T47D (cell line): ENCODE data around the gene PTH2.

Experiments
- DNase-seq, 2 experiments: peaks; one replicate each; pipeline versions ENCODE4 v3.0.0 to v3.0.0-alpha.2; 2011 to 2012; ENCODE audit warnings: low read depth in 1 of 2, low spot score in 1 of 2
- JUND ChIP-seq: IDR thresholded peaks from 2 replicates; pipeline ENCODE4 v1.6.1; 2012; ENCODE audit warnings: low read depth
- in situ Hi-C: cut with HindIII; loops from 2 replicates; pipeline ENCODE4 v1.10.0; 2016; ENCODE audit warnings: low sequenced_read_pairs, low pct_unique_long_range_greater_than_20kb

The PTH2 gene

DNA sequence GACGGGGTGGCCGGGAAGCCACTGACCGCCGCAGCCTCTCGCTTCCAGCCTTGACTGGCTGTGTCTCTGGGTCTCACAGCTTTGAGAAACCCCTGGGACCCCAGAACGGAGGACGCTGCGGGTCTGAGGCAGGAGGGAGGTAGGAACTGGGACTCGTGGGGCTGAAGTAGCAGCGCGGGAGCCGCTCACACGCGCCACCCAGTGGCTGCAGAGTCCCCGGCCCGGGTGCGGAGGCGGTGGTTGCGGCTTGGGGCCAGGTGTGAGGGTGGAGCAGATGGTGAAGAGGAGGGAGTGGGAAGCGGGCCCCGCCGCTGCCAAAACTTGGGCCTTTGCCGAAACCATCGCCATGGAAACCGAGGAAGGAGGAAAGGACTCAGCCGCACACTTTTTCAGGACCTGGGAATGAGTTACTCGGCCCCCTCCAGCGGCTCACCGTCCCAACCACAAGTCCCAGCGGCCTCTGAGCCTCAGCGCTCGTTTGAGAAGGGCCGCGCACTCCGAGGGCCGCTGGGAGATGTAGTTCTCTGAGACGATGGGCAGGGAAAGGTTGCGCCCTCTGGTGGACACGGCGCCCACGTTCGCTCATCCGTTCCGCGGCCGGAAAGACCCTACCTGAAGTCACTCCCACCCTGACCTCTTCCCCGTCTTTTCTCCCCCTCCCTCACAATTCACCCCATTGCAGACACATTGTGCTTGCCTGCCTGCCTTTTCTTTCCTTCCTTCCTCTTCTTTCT is 20.3 kb upstream of the PTH2 start:
- peak; percentile 81 to 93 for DNase-seq
- in situ Hi-C loops = no loop called here
- TF ChIP-seq JUND = no peak

DNA sequence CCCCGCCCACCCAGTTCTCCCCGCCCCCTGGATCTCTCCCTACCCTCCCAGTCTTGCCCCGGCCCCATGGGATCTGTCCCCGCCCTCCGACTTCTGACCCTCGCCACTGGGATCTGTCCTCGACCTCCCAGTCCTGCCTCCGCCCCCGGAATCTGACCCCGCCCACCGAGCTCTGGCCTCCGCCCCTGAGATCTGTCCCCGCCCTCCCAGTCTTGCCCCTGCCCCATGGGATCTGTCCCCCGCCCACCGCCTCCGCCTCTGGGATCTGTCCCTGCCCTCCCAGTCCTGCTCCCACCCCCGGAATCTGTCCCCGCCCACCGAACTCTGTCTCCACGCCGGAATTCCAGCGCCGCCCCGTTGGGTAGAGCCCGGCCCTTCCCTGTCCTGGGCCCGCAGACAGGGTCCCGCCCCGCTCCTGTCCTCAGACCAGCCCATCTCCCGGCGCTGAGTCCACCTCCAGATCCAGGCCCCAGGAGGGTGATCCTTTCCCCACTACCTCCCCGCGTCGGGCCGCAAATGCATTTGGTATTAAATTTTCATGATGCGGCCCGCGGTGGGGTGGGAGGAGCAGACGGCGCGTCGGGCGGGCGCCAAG is 19.6 kb upstream of the PTH2 start:
- DNase-seq = peak; percentile 78 to 93
- in situ Hi-C loops = no loop called here
- no peak for TF ChIP-seq JUND

DNA sequence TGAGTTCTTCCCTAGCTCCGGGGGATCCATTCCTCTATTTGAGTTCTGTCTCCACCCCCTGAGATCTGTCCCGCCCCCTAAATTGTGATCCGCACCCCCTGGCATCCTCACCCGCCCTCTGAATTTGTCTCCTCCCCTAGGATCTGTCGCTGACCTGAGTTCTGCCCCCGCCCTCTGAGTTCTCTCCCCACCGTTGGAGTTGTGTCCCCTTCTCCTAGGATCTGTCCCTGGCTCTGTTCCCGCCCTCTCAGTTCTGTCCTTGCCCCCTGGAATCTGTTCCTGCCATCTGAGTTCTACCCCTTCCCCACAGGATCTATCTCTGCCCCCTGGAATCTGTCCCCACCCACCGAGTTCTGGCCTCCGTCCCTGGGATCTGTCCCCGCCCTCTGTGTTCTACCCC is 19.1 kb upstream of the PTH2 start:
- DNase-seq = peak in 1 of 2 experiments; percentile 39
- in situ Hi-C loops = no loop called here
- no peak for TF ChIP-seq JUND

DNA sequence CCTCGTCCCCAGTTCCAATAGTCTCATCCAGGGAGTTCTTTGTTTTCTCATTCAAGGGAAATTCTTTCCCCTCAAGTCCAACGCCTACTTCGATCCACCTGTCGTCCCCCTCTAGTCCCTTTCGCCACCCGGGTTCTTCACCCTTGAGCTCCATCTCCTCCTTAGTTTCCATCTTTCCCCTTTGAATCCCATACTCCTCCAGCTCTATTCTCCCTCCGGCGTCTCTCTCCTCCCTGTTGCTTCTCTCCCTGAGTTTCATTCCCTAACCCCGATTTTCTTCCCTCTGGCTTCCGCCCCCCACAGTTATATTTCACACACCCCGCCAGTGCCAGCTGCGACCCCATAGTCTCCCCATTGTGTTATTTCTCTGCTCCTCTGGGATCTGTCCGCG is 18.7 kb upstream of the PTH2 start:
- DNase-seq = no peak
- in situ Hi-C loops = no loop called here

DNA sequence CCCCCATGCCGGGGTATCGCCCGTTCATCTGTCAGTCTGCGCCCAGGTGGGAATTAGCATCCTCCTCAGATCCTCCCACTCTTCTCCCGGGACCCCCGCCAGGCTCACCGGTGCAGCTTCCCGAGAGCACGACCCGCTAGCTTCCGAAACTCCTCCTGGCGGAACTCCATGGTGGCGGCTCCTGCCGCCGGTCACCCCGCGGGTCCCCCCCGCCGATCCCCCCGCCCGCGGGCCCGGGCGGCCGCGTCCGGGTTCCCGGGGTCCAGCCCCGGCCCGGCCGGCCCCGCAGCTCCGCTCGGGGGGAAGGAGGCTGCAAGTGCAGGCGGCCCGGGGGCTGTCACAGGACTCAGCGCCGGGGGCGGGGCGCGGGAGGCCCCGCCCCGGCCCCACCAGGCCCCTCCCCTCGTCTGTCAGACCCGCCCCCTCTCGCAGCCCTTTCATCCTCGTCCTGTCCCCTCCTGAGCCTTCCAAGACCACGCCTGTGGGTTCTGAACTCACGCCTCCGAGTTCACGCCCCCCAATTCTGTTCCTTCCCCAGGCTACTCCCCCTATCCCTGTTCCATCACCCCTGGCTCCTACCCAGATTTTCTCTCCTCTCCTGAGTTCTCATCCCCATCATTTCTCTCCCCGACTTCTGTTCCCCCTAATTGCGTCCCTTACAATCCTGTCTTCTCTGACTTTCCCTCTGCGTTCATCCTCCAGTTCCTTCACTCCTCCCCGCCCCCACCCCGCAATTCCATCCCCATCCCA is 18.1 kb upstream of the PTH2 start, which contains the start of gene SLC17A7:
Gene SLC17A7, minus strand, starts transcription at position 318 of the 750 bp plus-strand sequence. Its CDS starts 148 bp downstream, at position 170.
- no peak for TF ChIP-seq JUND
- in situ Hi-C loops = no loop called here
- DNase-seq = peak in 1 of 2 experiments; percentile 15

More for the DNA sequence above, 18.7 kb upstream of the PTH2 start:
- TF ChIP-seq JUND = no peak

DNA sequence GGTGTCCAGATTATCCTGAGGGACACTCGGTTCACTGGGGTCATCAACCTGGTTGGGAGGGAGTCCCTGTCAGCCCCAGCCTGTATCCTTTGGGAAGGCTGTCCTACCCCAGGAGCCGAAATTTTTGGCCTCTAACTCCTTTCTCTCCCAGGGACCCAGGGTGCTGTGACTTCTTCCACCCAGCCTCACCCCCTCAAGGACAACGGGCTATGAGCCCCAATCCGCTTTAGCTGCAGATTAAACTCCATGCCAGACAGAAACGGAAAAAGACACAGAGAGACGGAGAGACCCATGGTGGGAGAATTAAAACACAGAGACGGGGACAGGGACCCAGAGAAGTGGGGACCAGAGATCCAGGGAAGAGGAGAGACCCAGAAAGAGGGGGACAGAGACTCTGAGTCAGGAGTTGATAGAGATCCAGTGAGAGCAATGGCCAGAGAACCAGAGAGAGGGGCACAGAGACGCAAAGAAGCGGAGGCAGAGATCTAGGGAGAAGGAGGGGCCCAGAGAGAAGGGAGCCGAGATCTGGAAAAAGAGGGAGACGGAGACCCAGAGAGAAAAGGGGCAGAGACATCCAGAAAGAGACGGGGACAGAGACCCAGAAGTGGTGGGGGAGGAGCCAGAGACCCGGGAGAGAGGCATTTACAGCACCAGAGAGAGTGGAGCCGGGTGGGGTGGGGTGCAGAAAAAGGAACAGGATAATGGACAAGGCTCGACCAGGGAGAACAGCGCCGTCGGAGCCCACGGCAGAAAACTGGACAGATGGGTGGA is 17.4 kb upstream of the PTH2 start:
- no peak for TF ChIP-seq JUND
- in situ Hi-C loops = no loop called here

DNA sequence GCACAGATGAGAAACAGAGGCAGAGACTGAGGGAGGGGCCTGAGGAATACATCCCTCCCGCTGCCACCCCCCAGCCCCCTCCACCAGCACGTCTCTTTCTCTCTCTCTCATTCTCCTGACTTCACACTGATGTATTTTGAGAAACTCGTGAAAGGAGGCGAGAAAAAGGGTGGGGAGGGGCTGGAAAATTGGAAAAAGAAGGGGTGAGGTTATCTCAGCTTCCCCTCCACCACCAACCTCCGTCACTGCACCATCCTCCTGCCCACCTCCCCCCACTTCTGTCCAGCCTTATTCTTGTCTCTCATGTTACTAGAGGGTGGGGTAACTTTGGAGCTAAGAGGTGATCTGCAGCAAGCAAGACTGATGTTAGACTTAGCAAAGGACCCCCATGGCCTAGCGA is 16.6 kb upstream of the PTH2 start:
- no peak for DNase-seq
- in situ Hi-C loops = no loop called here
- TF ChIP-seq JUND = no peak

More for the DNA sequence above, 17.4 kb upstream of the PTH2 start:
- no peak for DNase-seq

DNA sequence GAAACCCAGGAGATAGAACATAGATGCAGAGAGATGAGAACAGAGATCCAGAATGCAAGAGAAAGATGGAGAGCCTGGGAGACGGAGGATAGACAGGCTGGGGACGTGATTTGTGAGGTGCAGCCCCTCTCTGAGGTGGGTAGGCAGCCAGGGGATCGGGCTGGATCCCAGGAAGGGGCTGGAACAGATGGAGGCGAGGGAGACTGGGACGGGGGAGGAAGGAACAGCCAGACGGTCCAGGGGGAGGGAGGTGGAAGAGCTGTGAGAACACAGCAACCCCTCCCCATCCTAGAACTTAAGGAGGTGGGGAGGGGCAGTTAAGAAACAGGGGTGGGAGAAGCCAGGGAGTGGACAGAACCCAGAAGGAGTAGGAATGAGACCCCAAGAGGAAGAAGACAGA is 15.0 kb upstream of the PTH2 start:
- in situ Hi-C loops = no loop called here
- DNase-seq = no peak
- no peak for TF ChIP-seq JUND

DNA sequence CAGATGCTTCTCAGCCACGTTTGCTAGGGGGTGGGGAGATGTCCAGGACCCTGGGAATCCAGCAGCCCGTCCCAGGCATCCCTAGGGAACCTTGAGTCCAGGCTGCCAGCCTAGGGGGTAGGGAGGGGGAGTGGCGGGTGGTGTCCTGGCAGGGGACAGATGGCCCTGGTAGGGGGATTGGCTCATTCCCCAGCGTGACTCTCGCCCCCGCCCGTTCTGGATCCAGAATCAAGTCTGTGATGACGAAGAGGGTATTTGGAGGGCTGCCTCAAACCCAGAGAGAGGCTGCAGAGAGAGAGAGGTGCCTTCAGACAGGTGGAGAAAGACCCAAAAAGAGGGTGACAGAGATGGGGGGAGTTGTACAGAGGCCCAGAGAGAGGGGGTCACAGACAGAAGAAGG is 14.0 kb upstream of the PTH2 start:
- no peak for TF ChIP-seq JUND
- in situ Hi-C loops = no loop called here
- DNase-seq = no peak

DNA sequence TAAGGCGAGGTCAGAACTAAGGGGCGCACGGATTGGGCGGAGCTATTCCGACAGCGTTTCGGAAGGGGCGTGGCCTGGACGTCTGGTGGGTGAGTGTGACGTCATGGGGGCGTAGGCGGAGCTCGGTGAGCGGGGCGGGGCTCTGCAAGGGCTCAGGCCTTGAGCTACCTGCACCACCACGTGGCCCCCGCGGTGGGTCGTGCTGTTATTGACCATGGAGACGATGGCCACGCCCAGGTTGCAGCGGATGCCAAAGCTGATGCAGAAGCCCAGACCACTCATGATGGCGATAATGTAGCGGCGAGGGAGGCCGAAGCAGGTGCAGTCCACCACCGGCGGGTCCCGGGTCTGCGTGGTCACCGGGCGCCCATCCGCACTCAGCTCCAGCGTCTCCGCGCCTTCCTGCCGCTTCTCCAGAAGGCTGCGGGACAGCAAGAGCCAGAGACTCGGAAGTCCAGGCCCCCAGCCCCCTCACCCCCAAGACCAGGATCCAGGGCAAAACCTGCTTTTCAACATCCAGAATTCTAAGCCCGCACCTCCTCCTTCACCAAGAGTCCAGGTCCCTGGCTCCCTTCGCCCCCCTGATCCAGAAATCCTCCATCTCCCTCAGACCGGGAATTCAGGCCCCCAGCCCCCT is 13.3 kb upstream of the PTH2 start:
- TF ChIP-seq JUND = no peak
- in situ Hi-C loops = no loop called here
- DNase-seq = no peak

DNA sequence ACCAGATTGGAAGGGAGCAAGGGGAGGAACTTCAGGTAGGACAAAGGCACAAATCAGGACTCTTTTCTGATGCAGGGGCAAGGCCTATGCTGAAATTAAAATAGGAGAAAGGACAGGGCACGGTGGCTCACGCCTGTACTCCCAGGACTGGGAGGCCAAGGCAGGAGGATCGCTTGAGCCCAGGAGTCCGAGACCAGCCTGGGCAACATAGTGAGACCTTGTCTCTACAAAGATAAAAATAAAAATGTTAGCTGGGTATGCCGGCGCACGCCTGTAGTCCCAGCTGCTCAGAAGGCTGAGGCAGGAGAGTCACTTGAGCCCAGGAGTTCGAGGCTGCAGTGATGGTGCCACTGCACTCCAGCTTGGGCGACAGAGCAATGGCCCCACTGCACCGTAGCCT is 12.4 kb upstream of the PTH2 start:
- no peak for TF ChIP-seq JUND
- in situ Hi-C loops = no loop called here
- DNase-seq = no peak

DNA sequence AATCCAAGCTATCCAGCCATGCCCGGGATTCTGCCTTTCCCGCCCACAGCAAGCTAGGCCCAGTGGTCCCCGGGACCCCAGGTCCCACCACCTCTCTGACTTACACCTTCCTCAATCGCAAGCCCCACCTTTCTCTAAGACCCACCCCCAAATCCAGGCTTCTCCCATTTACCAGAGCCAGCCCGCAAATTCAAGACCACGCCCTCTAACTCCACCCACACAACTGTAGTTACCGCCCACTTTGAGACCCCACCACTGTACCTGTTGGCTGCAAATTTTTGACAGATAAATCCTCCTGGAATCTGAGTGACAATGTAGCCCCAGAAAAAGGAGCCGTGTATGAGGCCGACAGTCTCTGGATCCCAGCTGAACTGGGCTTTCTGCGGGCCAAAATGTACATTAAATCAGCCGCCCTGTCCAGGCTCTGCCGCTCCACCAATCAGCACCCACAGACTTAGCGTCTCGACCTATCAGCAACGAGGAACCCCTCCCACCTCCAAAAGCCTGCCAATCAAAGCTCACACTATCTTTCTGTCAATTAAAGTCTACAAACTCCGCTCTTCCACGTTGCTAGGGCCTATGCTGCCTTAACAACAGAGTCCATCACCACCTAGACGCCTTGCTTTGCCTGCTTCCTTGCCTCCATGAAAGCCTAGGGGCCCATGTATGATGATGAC is 11.8 kb upstream of the PTH2 start:
- in situ Hi-C loops = no loop called here
- no peak for TF ChIP-seq JUND
- peak in 1 of 2 experiments; percentile 38 for DNase-seq
